ENCODE data around the gene MCF2L2. TPM values are rescaled to one million over a fixed set of nuclear protein-coding genes. Genes with fewer than 3 reads are reported as not detected.

The MCF2L2 gene
- total and polyA plus RNA-seq, 2 donors (not counting 3 experiments of a cell fraction or from before 2014, with no cell fraction given): 0.15 to 1.1 TPM

DNA sequence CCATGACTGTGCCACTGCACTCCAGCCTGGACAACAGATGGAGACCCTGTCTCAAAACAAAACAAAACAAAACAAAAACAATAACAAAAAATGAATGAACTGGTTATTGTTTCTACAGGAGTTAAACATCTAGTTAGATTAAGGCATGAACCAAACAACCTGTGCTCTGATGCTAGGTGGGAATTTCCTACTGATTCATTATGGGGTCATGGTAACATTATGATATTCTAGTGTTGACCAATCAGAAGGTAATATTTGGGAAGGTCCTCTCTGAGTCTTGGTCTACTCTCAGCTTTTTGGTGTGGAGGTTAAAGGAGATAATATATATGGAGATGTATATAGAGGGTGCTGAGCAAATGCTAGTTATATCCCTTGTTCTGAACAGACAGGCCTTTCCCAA is 37.6 kb downstream of the MCF2L2 start:
- CTCF ChIA-PET: interaction anchor here (1.1 to 3.3 kb wide), 2 partner anchors 89 to 206 kb away, joined by 4 to 34 read pairs; no protein-coding TSS in a partner anchor
- POLR2A ChIA-PET: no interaction called here

DNA sequence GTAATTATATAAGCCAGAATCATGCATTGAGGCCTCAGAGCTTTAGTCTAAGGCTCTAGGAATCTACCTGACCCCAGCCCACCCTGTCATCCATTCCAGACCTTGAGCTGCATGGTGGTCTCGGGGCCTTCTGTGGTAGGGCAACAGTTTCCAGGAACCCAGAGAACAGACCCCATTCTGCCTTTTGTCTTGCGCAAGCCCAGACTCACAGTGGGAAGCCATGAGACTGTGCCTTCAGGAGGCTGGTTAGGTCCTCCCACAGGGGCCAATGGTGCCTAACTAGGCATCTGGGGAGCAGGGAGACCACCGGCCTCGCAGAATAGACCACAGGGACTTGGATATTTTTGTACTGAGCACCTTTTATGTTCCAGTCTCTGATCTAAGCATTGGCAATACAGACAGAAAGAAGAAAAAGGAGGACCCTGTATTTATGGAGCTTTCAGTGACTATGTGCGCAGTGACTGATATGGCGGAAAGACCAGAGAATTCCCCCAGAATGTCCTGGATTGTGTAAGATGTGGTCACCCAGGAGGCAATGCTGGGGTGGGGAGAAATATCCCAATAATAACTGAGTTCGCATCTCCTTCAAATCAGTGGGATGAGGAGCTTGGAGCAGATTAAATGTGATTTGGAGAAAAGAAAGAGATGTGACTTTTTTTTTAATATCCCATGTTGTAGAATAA is 40.1 kb downstream of the MCF2L2 start:
- no peak overlapping the region for H3K27ac ChIP-seq (ENCODE audit: insufficient read depth, low read depth, low read length)
- H3K4me2 ChIP-seq (ENCODE audit: insufficient read depth, low read length): no peak overlapping the region
- CTCF ChIA-PET: interaction anchor here (1.2 to 3.3 kb wide), 3 partner anchors 23 to 379 kb away, joined by 3 to 34 read pairs (median 4); no protein-coding TSS in a partner anchor
- POLR2A ChIA-PET: no interaction called here
- no peaks in the 10 kb centered on the region for H3K4me1 ChIP-seq (ENCODE audit: control insufficient read depth, extremely low read depth, insufficient read depth, low read length)
- peaks cover 0 to under 1% of the 10 kb centered on the region in 2 experiments for H3K27me3 ChIP-seq (ENCODE audit: control insufficient read depth in 2 of 2, insufficient read depth in 2 of 2, low read length in 2 of 2)
- H3K9me3 ChIP-seq (replicated peaks; ENCODE audit: control insufficient read depth, insufficient read depth, low read length): no peaks in the 10 kb centered on the region
- no peak overlapping the region for H3K9ac ChIP-seq (replicated peaks; ENCODE audit: extremely low read depth, insufficient read depth, low read length)
- no peak overlapping the region for H2AFZ ChIP-seq (ENCODE audit: low read depth, low read length)
- FAIRE-seq (no peak), DNase-seq (ENCODE audit: low read depth, low spot score) (no peak)
- no peaks in the 10 kb centered on the region for H3K36me3 ChIP-seq (ENCODE audit: control insufficient read depth in 2 of 2, extremely low read depth in 1 of 2, insufficient read depth in 2 of 2, low read length in 2 of 2)
- H3K9me1 ChIP-seq (replicated peaks; ENCODE audit: control insufficient read depth, extremely low read depth, insufficient read depth, low read length): no peaks in the 10 kb centered on the region
- intact Hi-C loops (cut with micrococcal nuclease) (loop anchor here (5.0 kb wide), 1 partner anchor 379 kb away; no protein-coding TSS in a partner anchor), dilution Hi-C loops (cut with MboI; ENCODE audit: extremely low pct_ligation_motif_present, low sequenced_read_pairs) (no loop called here)
- no peaks in the 10 kb centered on the region for H4K20me1 ChIP-seq (replicated peaks; ENCODE audit: control insufficient read depth, extremely low read depth, insufficient read depth, low read length)
- no peak overlapping the region for H3K4me3 ChIP-seq (replicated peaks in 1 of 3; ENCODE audit: insufficient read depth in 1 of 3, low read depth in 1 of 3, low read length in 3 of 3)
- H3K79me2 ChIP-seq (ENCODE audit: control insufficient read depth, insufficient read depth, low read length): no peaks in the 10 kb centered on the region
- no TSS peak for BruUV-seq (replicated peaks)
- TF ChIP-seq POLR2A (IDR thresholded peaks at IDR 0.05; ENCODE audit: low read depth, low read length): no peak
- TF ChIP-seq GATA2 (IDR thresholded peaks at IDR 0.05; ENCODE audit: insufficient read depth, insufficient read length, low read depth, low read length): no peak
- TF ChIP-seq FOS (IDR thresholded peaks at IDR 0.05; ENCODE audit: borderline replicate concordance, insufficient read depth, low read length): no peak
- TF ChIP-seq, protein P1, sequence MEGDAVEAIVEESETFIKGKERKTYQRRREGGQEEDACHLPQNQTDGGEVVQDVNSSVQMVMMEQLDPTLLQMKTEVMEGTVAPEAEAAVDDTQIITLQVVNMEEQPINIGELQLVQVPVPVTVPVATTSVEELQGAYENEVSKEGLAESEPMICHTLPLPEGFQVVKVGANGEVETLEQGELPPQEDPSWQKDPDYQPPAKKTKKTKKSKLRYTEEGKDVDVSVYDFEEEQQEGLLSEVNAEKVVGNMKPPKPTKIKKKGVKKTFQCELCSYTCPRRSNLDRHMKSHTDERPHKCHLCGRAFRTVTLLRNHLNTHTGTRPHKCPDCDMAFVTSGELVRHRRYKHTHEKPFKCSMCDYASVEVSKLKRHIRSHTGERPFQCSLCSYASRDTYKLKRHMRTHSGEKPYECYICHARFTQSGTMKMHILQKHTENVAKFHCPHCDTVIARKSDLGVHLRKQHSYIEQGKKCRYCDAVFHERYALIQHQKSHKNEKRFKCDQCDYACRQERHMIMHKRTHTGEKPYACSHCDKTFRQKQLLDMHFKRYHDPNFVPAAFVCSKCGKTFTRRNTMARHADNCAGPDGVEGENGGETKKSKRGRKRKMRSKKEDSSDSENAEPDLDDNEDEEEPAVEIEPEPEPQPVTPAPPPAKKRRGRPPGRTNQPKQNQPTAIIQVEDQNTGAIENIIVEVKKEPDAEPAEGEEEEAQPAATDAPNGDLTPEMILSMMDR (IDR thresholded peaks at IDR 0.05; ENCODE audit: extremely low read depth in 1 of 2, insufficient read depth in 1 of 2, low read depth in 1 of 2, low read length in 2 of 2): no peak
- TF ChIP-seq JUN (IDR thresholded peaks at IDR 0.05; ENCODE audit: borderline replicate concordance, insufficient read depth, insufficient read length, low read depth): no peak
- TF ChIP-seq, protein P2, sequence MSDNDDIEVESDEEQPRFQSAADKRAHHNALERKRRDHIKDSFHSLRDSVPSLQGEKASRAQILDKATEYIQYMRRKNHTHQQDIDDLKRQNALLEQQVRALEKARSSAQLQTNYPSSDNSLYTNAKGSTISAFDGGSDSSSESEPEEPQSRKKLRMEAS (IDR thresholded peaks at IDR 0.05; ENCODE audit: insufficient read depth, insufficient read length): no peak
- no peak for TF ChIP-seq POLR2AphosphoS5 (IDR thresholded peaks at IDR 0.05; ENCODE audit: insufficient read depth, low read depth, low read length)
- no peak for TF ChIP-seq EZH2 (IDR thresholded peaks at IDR 0.05; ENCODE audit: borderline replicate concordance, low read depth, low read length, severe bottlenecking)
- no peak for TF ChIP-seq MYC (IDR thresholded peaks at IDR 0.05; ENCODE audit: low read depth, low read length)

More for the DNA sequence above, 37.6 kb downstream of the MCF2L2 start:
- intact Hi-C loops (cut with micrococcal nuclease) (no loop called here), dilution Hi-C loops (cut with MboI; ENCODE audit: extremely low pct_ligation_motif_present, low sequenced_read_pairs) (no loop called here)
- no peaks in the 10 kb centered on the region for H3K9me3 ChIP-seq (replicated peaks; ENCODE audit: control insufficient read depth, insufficient read depth, low read length)
- DNase-seq (ENCODE audit: low read depth, low spot score) (no peak), FAIRE-seq (no peak)
- H3K9me1 ChIP-seq (replicated peaks; ENCODE audit: control insufficient read depth, extremely low read depth, insufficient read depth, low read length): no peaks in the 10 kb centered on the region
- no peaks in the 10 kb centered on the region for H3K36me3 ChIP-seq (ENCODE audit: control insufficient read depth in 2 of 2, extremely low read depth in 1 of 2, insufficient read depth in 2 of 2, low read length in 2 of 2)
- peaks cover 4 to 10% of the 10 kb centered on the region in 2 experiments for H3K27me3 ChIP-seq (ENCODE audit: control insufficient read depth in 2 of 2, insufficient read depth in 2 of 2, low read length in 2 of 2)
- no peak overlapping the region for H2AFZ ChIP-seq (ENCODE audit: low read depth, low read length)
- no peak overlapping the region for H3K9ac ChIP-seq (replicated peaks; ENCODE audit: extremely low read depth, insufficient read depth, low read length)
- TF ChIP-seq POLR2AphosphoS5 (IDR thresholded peaks at IDR 0.05; ENCODE audit: insufficient read depth, low read depth, low read length) (no peak), EZH2 (IDR thresholded peaks at IDR 0.05; ENCODE audit: borderline replicate concordance, low read depth, low read length, severe bottlenecking) (no peak), GATA2 (IDR thresholded peaks at IDR 0.05; ENCODE audit: insufficient read depth, insufficient read length, low read depth, low read length) (no peak), MYC (IDR thresholded peaks at IDR 0.05; ENCODE audit: low read depth, low read length) (no peak), POLR2A (IDR thresholded peaks at IDR 0.05; ENCODE audit: low read depth, low read length) (no peak)
- no peak overlapping the region for H3K4me3 ChIP-seq (replicated peaks in 1 of 3; ENCODE audit: insufficient read depth in 1 of 3, low read depth in 1 of 3, low read length in 3 of 3)
- H3K4me2 ChIP-seq (ENCODE audit: insufficient read depth, low read length): no peak overlapping the region
- no peaks in the 10 kb centered on the region for H3K4me1 ChIP-seq (ENCODE audit: control insufficient read depth, extremely low read depth, insufficient read depth, low read length)
- H4K20me1 ChIP-seq (replicated peaks; ENCODE audit: control insufficient read depth, extremely low read depth, insufficient read depth, low read length): no peaks in the 10 kb centered on the region
- no peaks in the 10 kb centered on the region for H3K79me2 ChIP-seq (ENCODE audit: control insufficient read depth, insufficient read depth, low read length)
- H3K27ac ChIP-seq (ENCODE audit: insufficient read depth, low read depth, low read length): no peak overlapping the region
- BruUV-seq (replicated peaks): no TSS peak
